ENCODE measurements around the gene AJAP1.

- TF ChIP-seq CTCF (IDR thresholded peaks at IDR 0.05) = no peak
- no peak for TF ChIP-seq POLR2A (IDR thresholded peaks at IDR 0.05)
Observed at GRCh38 chr1:4685523-4685865, 31.1 kb downstream of the AJAP1 start.

Measured in breast epithelium (tissue), 3 donors.